HL-60 (cell line): ENCODE data around the gene SGIP1.

Source experiments
- DNase-seq, 2 experiments: peaks; one replicate each; pipeline ENCODE4 v3.0.0-alpha.2; 2010 to 2020; ENCODE audit warnings: low read depth in 1 of 2, low spot score in 1 of 2
- H3K27ac ChIP-seq: fragments of 250-450 bp; sonication (Bioruptor Pico); replicated peaks from 2 replicates; pipeline ENCODE4 v1.5.1; 2020; ENCODE audit warnings: mild to moderate bottlenecking, moderate library complexity
- H3K27me3 ChIP-seq: fragments of 250-450 bp; sonication (Bioruptor Pico); 2 replicates; pipeline ENCODE4 v1.5.1; 2021; ENCODE audit warnings: mild to moderate bottlenecking, moderate library complexity; ENCODE audit not compliant: insufficient read depth, poor library complexity, severe bottlenecking
- H3K4me3 ChIP-seq: replicated peaks from 2 replicates; pipeline ENCODE4 v1.5.1; 2011; ENCODE audit warnings: mild to moderate bottlenecking, control low read depth, low read length; ENCODE audit not compliant: insufficient read depth
- CTCF ChIP-seq: IDR thresholded peaks from one replicate; pipeline ENCODE4 v1.5.1; 2011; ENCODE audit warnings: low read length, control low read depth, inconsistent platforms; ENCODE audit not compliant: insufficient read depth
- GABPA ChIP-seq: IDR thresholded peaks from 2 replicates; pipeline ENCODE4 v1.6.1; 2012; ENCODE audit warnings: low read depth
- POLR2AphosphoS5 ChIP-seq: IDR thresholded peaks from 2 replicates; pipeline ENCODE4 v1.6.1; 2012; ENCODE audit warnings: low read depth
- REST ChIP-seq: IDR thresholded peaks from 2 replicates; pipeline ENCODE4 v1.6.1; 2012; ENCODE audit warnings: low read depth; ENCODE audit not compliant: insufficient replicate concordance
- SPI1 ChIP-seq: IDR thresholded peaks from 2 replicates; pipeline ENCODE4 v1.6.1; 2012; ENCODE audit warnings: low read depth, mild to moderate bottlenecking, borderline replicate concordance

SGIP1 gene

GRCh38 chr1:66624412-66625060 lies 90.6 kb downstream of the SGIP1 start:
- no peak overlapping the region for H3K27ac ChIP-seq
- peaks cover 3% of the 10 kb centered on the region for H3K27me3 ChIP-seq
- no peak for TF ChIP-seq REST
- TF ChIP-seq SPI1 = no peak
- no peak for TF ChIP-seq CTCF
- TF ChIP-seq GABPA = no peak
- TF ChIP-seq POLR2AphosphoS5 = no peak
- no peak overlapping the region for H3K4me3 ChIP-seq
- DNase-seq = no peak

- H3K4me3 ChIP-seq = no peak overlapping the region
- H3K27ac ChIP-seq = no peak overlapping the region
- TF ChIP-seq REST (no peak), CTCF (no peak), GABPA (no peak), POLR2AphosphoS5 (no peak), SPI1 (no peak)
- peaks cover 3% of the 10 kb centered on the region for H3K27me3 ChIP-seq
- no peak for DNase-seq
These were observed 92.3 kb downstream of the SGIP1 start for GRCh38 chr1:66626261-66626660.

GRCh38 chr1:66628926-66629325 lies 95.0 kb downstream of the SGIP1 start:
- H3K27ac ChIP-seq = no peak overlapping the region
- DNase-seq = no peak
- no peak for TF ChIP-seq REST
- TF ChIP-seq GABPA = no peak
- TF ChIP-seq CTCF = no peak
- TF ChIP-seq SPI1 = no peak
- no peak for TF ChIP-seq POLR2AphosphoS5
- H3K4me3 ChIP-seq = no peak overlapping the region
- peaks cover 3% of the 10 kb centered on the region for H3K27me3 ChIP-seq
